IMR-90 (cell line): Measurements from ENCODE around the gene R3HDM4. TPM values are rescaled to one million over a fixed set of nuclear protein-coding genes. Genes with fewer than 3 reads are reported as not detected.

Experiments used
- ATAC-seq: fragments of 200-7000 bp; cut with Tn5 transposase; 2 replicates; pipeline ENCODE4 v1.9.1; 2020; ENCODE audit warnings: low read depth, mild to moderate bottlenecking, moderate library complexity
- BruUV-seq: library from RNA; stranded (reverse); fragments of 400-500 nt; replicated peaks from 2 replicates; lab custom pipeline; 2021; lab: Mats Ljungman, UMichigan
- CTCF ChIA-PET: fragments of 300-600 bp; formaldehyde crosslinking; extraction: SDS; loops from one replicate; lab custom pipeline; 2021; ENCODE audit warnings: antibody characterized with exemption; lab: Yijun Ruan, JAX
- POLR2A ChIA-PET: fragments of 300-600 bp; sonication (Branson Sonifier 250); formaldehyde crosslinking; loops from one replicate; lab custom pipeline; 2022; ENCODE audit warnings: antibody characterized with exemption; ENCODE audit not compliant: unreplicated experiment; lab: Charles Lee
- DNase-seq: peaks from one replicate; pipeline ENCODE4 v3.0.0; 2013
- H2AFZ ChIP-seq: replicated peaks from 2 replicates; pipeline ENCODE3; 2013; ENCODE audit warnings: low read length, mild to moderate bottlenecking; ENCODE audit not compliant: poor library complexity
- H2AK5ac ChIP-seq: 2 replicates; pipeline ENCODE4 v1.6.1; 2013; ENCODE audit warnings: low read depth, low read length, inconsistent platforms
- H2AK9ac ChIP-seq: replicated peaks from 2 replicates; pipeline ENCODE3; 2013; ENCODE audit warnings: mild to moderate bottlenecking, low read depth, low read length, moderate library complexity; ENCODE audit not compliant: poor library complexity
- H2BK120ac ChIP-seq: 2 replicates; pipeline ENCODE4 v1.6.1; 2013; ENCODE audit warnings: low read depth, low read length, inconsistent platforms
- H2BK15ac ChIP-seq: 3 replicates; pipeline ENCODE4 v1.6.1; 2013; ENCODE audit warnings: low read depth, low read length, inconsistent platforms
- H2BK20ac ChIP-seq: 2 replicates; pipeline ENCODE4 v1.6.1; 2013; ENCODE audit warnings: low read depth, mild to moderate bottlenecking, inconsistent platforms, low read length, moderate library complexity
- H2BK5ac ChIP-seq: 2 replicates; pipeline ENCODE4 v1.6.1; 2013; ENCODE audit warnings: mild to moderate bottlenecking, low read depth, low read length, inconsistent platforms; ENCODE audit not compliant: poor library complexity, severe bottlenecking
- H3K14ac ChIP-seq: replicated peaks from 2 replicates; pipeline ENCODE4 v1.6.1; 2013; ENCODE audit warnings: low read depth, low read length, inconsistent platforms
- H3K18ac ChIP-seq: 2 replicates; pipeline ENCODE4 v1.6.1; 2013; ENCODE audit warnings: low read depth, low read length, control low read depth
- H3K23ac ChIP-seq: 2 replicates; pipeline ENCODE4 v1.6.1; 2013; ENCODE audit warnings: low read depth, low read length, inconsistent platforms
- H3K27ac ChIP-seq: 2 replicates; pipeline ENCODE4 v1.5.1; 2013; ENCODE audit warnings: mild to moderate bottlenecking, control low read depth, low read length; ENCODE audit not compliant: insufficient read depth
- H3K27me3 ChIP-seq: 2 replicates; pipeline ENCODE4 v1.6.1; 2013; ENCODE audit warnings: low read length; ENCODE audit not compliant: control insufficient read depth, insufficient read depth
- H3K36me3 ChIP-seq: 2 replicates; pipeline ENCODE4 v1.6.1; 2013; ENCODE audit warnings: low read length, mixed read lengths; ENCODE audit not compliant: control insufficient read depth, insufficient read depth
- H3K4ac ChIP-seq: 2 replicates; pipeline ENCODE4 v1.6.1; 2013; ENCODE audit warnings: low read depth, low read length, inconsistent platforms
- H3K4me1 ChIP-seq: 2 replicates; pipeline ENCODE4 v1.6.1; 2013; ENCODE audit warnings: low read length, mixed read lengths; ENCODE audit not compliant: control insufficient read depth, insufficient read depth
- H3K4me2 ChIP-seq: 2 replicates; pipeline ENCODE4 v1.6.1; 2013; ENCODE audit warnings: low read depth, mild to moderate bottlenecking, control low read depth, low read length, moderate library complexity
- H3K4me3 ChIP-seq: 2 replicates; pipeline ENCODE4 v1.5.1; 2013; ENCODE audit warnings: low read depth, mild to moderate bottlenecking, control low read depth, low read length, moderate library complexity; ENCODE audit not compliant: insufficient read depth
- H3K56ac ChIP-seq: 2 replicates; pipeline ENCODE4 v1.6.1; 2013; ENCODE audit warnings: low read length, inconsistent platforms; ENCODE audit not compliant: insufficient read depth; ENCODE audit errors: extremely low read depth
- H3K79me1 ChIP-seq, 2 experiments: 2 replicates each; pipeline ENCODE4 v1.6.1; 2013; ENCODE audit warnings: low read length in 2 of 2, inconsistent platforms in 1 of 2, low read depth in 1 of 2
- H3K9ac ChIP-seq: 2 replicates; pipeline ENCODE4 v1.6.1; 2013; ENCODE audit warnings: low read depth, low read length, control low read depth
- H3K9me1 ChIP-seq: 2 replicates; pipeline ENCODE4 v1.6.1; 2013; ENCODE audit warnings: low read length, inconsistent platforms; ENCODE audit not compliant: insufficient read depth
- H3K9me3 ChIP-seq: 2 replicates; pipeline ENCODE4 v1.6.1; 2013; ENCODE audit warnings: low read length; ENCODE audit not compliant: control insufficient read depth, insufficient read depth
- H4K20me1 ChIP-seq: 2 replicates; pipeline ENCODE4 v1.6.1; 2013; ENCODE audit warnings: low read length, inconsistent platforms; ENCODE audit not compliant: insufficient read depth
- H4K5ac ChIP-seq: 2 replicates; pipeline ENCODE4 v1.6.1; 2013; ENCODE audit warnings: mild to moderate bottlenecking, low read depth, low read length, control low read depth
- H4K8ac ChIP-seq, 2 experiments: 2 replicates each; pipeline ENCODE4 v1.6.1; 2013; ENCODE audit warnings: low read depth in 2 of 2, low read length in 2 of 2, control low read depth in 1 of 2, inconsistent platforms in 1 of 2
- H4K91ac ChIP-seq: 2 replicates; pipeline ENCODE4 v1.6.1; 2013; ENCODE audit warnings: low read depth, low read length, inconsistent platforms; ENCODE audit not compliant: insufficient read depth
- CEBPB ChIP-seq: IDR thresholded peaks from 2 replicates; pipeline ENCODE4 v1.6.1; 2012; ENCODE audit warnings: low read depth, low read length, improper control_type of control experiment
- CHD1 ChIP-seq: IDR thresholded peaks from 2 replicates; pipeline ENCODE4 v1.6.1; 2012; ENCODE audit warnings: low read depth, low read length, improper control_type of control experiment
- FOS ChIP-seq: fragments of 150-350 bp; IDR thresholded peaks from 2 replicates; pipeline ENCODE4 v1.6.1; 2016; ENCODE audit warnings: low read depth, low read length
- MAFK ChIP-seq: IDR thresholded peaks from 2 replicates; pipeline ENCODE4 v1.6.1; 2012; ENCODE audit warnings: low read depth, low read length, improper control_type of control experiment
- MAZ ChIP-seq: IDR thresholded peaks from 2 replicates; pipeline ENCODE4 v1.6.1; 2012; ENCODE audit warnings: low read depth, mild to moderate bottlenecking, low read length, improper control_type of control experiment, moderate library complexity, borderline replicate concordance
- MXI1 ChIP-seq: IDR thresholded peaks from 2 replicates; pipeline ENCODE4 v1.6.1; 2012; ENCODE audit warnings: low read depth, mild to moderate bottlenecking, low read length, moderate library complexity, borderline replicate concordance
- NFE2L2 ChIP-seq: fragments of 150-350 bp; IDR thresholded peaks from 2 replicates; pipeline ENCODE4 v1.6.1; 2016; ENCODE audit warnings: low read depth, mild to moderate bottlenecking, low read length
- RAD21 ChIP-seq: IDR thresholded peaks from 2 replicates; pipeline ENCODE4 v1.6.1; 2012; ENCODE audit warnings: low read length, improper control_type of control experiment
- RCOR1 ChIP-seq: IDR thresholded peaks from 2 replicates; pipeline ENCODE4 v1.6.1; 2012; ENCODE audit warnings: mild to moderate bottlenecking, low read length, improper control_type of control experiment; ENCODE audit not compliant: insufficient replicate concordance
- RFX5 ChIP-seq: IDR thresholded peaks from 2 replicates; pipeline ENCODE4 v1.8.0; 2012; ENCODE audit warnings: low read depth, mild to moderate bottlenecking, low read length, moderate library complexity
- SMC3 ChIP-seq: fragments of 150-350 bp; IDR thresholded peaks from 2 replicates; pipeline ENCODE4 v1.6.1; 2016; ENCODE audit warnings: low read depth, mild to moderate bottlenecking, antibody characterized with exemption, low read length, moderate library complexity
- USF2 ChIP-seq: fragments of 150-350 bp; IDR thresholded peaks from 2 replicates; pipeline ENCODE4 v1.6.1; 2017; ENCODE audit warnings: mild to moderate bottlenecking, antibody characterized with exemption, low read length, low read depth
- WGBS, 2 experiments: methylation state at CpG; one replicate each; pipeline versions ENCODE4 v1.1.5 to v1.1.7; 2013; ENCODE audit warnings: missing lambda C conversion rate in 2 of 2; ENCODE audit not compliant: insufficient read length in 1 of 2; ENCODE audit errors: extremely low coverage in 2 of 2; 5-methylcytosine and 5-hydroxymethylcytosine counted together
- dilution Hi-C: fragments of 300-500 bp; cut with HindIII; formaldehyde crosslinking; loops from one replicate; pipeline ENCODE4 v1.14.3; 2018; ENCODE audit warnings: low sequenced_read_pairs; ENCODE audit not compliant: unreplicated experiment
- in situ Hi-C: fragments of 300-500 bp; cut with MboI; formaldehyde crosslinking; loops from 3 replicates; pipeline ENCODE4 v1.14.3; 2019; ENCODE audit warnings: low sequenced_read_pairs, inconsistent platforms, mixed read lengths
- intact Hi-C: fragments of 100-400 bp; cut with micrococcal nuclease; formaldehyde crosslinking; loops from 2 replicates; pipeline ENCODE4 v1.10.0; 2022
- polyA plus RNA-seq, 3 experiments: library from polyadenylated mRNA; depleted of rRNA; stranded (reverse); fragments of >200 nt; gene quantifications; 2 replicates each; pipeline ENCODE4 v1.2.3, GENCODE V29; 2012; ENCODE audit warnings: low replicate concordance in 1 of 3
- total RNA-seq: library from RNA; depleted of rRNA; stranded (reverse); fragments of >200 nt; gene quantifications from 2 replicates; pipeline ENCODE4 v1.2.3, GENCODE V29; 2012
- TF ChIP-seq, protein P1 (sequence below): conservative IDR thresholded peaks from 2 replicates; pipeline ENCODE4 v1.5.1; 2012; ENCODE audit warnings: mild to moderate bottlenecking, low read depth, low read length, improper control_type of control experiment
- TF ChIP-seq, protein P2 (sequence below): fragments of 150-350 bp; IDR thresholded peaks from 2 replicates; pipeline ENCODE4 v1.6.1; 2016; ENCODE audit warnings: low read depth, mild to moderate bottlenecking, low read length, moderate library complexity, borderline replicate concordance

The R3HDM4 gene
- total and polyA plus RNA-seq, 2 of the 4 experiments (the other 2 are of a cell fraction) = 9.0 to 51.5 TPM

GRCh38 chr19:873561-874041, 39.4 kb downstream of the R3HDM4 start:
- Histone ChIP-seq H4K5ac (no peak overlapping the region), H4K91ac (no peak overlapping the region), H2AFZ (no peak overlapping the region), H3K4ac (no peak overlapping the region), H2AK9ac (no peak overlapping the region), H3K36me3 (peaks cover 34% of the 10 kb centered on the region), H3K9me1 (no peaks in the 10 kb centered on the region; the same call in 1 of the 2 replicates), H2BK15ac (no peak overlapping the region), H4K8ac (no peak overlapping the region), H3K56ac (no peak overlapping the region), H3K79me1 (peaks cover 0 to 9% of the 10 kb centered on the region in 2 experiments; a peak in 1 of 4 replicates), H3K18ac (no peak overlapping the region), H2AK5ac (no peak overlapping the region), H3K9ac (no peak overlapping the region), H2BK120ac (no peak overlapping the region), H3K27ac (no peak overlapping the region), H3K4me1 (peaks cover 20% of the 10 kb centered on the region), H2BK5ac (no peak overlapping the region), H3K4me2 (no peak overlapping the region), H4K20me1 (peaks cover 20% of the 10 kb centered on the region), H3K23ac (no peak overlapping the region), H3K27me3 (no peaks in the 10 kb centered on the region), H3K14ac (no peak overlapping the region), H3K4me3 (no peak overlapping the region), H3K9me3 (no peaks in the 10 kb centered on the region), H2BK20ac (no peak overlapping the region)
- WGBS, 2 experiments = 92% methylated on average over 7 of the region's 22 CpGs; no CpG with 5 or more reads in 1 of the 2 experiments
- in situ Hi-C loops = no loop called here
- dilution Hi-C loops = no loop called here
- POLR2A ChIA-PET = no interaction called here
- no TSS peak for BruUV-seq
- intact Hi-C loops = no loop called here
- no peak for DNase-seq
- CTCF ChIA-PET = no interaction called here
- TF ChIP-seq NFE2L2 (no peak), MAZ (no peak), USF2 (no peak), FOS (no peak), MAFK (no peak), SMC3 (no peak), RCOR1 (no peak), CHD1 (no peak), CEBPB (no peak), RAD21 (no peak), MXI1 (no peak), RFX5 (no peak)
- TF ChIP-seq, protein P1, sequence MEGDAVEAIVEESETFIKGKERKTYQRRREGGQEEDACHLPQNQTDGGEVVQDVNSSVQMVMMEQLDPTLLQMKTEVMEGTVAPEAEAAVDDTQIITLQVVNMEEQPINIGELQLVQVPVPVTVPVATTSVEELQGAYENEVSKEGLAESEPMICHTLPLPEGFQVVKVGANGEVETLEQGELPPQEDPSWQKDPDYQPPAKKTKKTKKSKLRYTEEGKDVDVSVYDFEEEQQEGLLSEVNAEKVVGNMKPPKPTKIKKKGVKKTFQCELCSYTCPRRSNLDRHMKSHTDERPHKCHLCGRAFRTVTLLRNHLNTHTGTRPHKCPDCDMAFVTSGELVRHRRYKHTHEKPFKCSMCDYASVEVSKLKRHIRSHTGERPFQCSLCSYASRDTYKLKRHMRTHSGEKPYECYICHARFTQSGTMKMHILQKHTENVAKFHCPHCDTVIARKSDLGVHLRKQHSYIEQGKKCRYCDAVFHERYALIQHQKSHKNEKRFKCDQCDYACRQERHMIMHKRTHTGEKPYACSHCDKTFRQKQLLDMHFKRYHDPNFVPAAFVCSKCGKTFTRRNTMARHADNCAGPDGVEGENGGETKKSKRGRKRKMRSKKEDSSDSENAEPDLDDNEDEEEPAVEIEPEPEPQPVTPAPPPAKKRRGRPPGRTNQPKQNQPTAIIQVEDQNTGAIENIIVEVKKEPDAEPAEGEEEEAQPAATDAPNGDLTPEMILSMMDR = no peak
- TF ChIP-seq, protein P2, sequence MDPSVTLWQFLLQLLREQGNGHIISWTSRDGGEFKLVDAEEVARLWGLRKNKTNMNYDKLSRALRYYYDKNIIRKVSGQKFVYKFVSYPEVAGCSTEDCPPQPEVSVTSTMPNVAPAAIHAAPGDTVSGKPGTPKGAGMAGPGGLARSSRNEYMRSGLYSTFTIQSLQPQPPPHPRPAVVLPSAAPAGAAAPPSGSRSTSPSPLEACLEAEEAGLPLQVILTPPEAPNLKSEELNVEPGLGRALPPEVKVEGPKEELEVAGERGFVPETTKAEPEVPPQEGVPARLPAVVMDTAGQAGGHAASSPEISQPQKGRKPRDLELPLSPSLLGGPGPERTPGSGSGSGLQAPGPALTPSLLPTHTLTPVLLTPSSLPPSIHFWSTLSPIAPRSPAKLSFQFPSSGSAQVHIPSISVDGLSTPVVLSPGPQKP = no peak
- ATAC-seq = no peak
